GF-D8 (cell line): ENCODE data around the gene PIK3CD.

Experiments used
- DNase-seq: peaks from one replicate; lab custom pipeline; 2025; lab: John Stamatoyannopoulos, UW

PIK3CD gene

GRCh38 chr1:9651565-9652378, at the start of gene PIK3CD:
PIK3CD (plus strand) TSS chr1:9651731; CDS start chr1:9710456, 58,725 bp downstream.
- DNase-seq, result peak; percentile 62

- no peak for DNase-seq
Observed at GRCh38 chr1:9601942-9602793, 49.4 kb upstream of the PIK3CD start.

GRCh38 chr1:9602794-9603167, 48.8 kb upstream of the PIK3CD start:
- no peak for DNase-seq

- DNase-seq, result no peak
Observed at GRCh38 chr1:9603307-9603706, 48.2 kb upstream of the PIK3CD start.

GRCh38 chr1:9603766-9604753, 47.5 kb upstream of the PIK3CD start:
- DNase-seq, result no peak

GRCh38 chr1:9604836-9605235, 46.7 kb upstream of the PIK3CD start:
- DNase-seq, result no peak

- no peak for DNase-seq
Observed at GRCh38 chr1:9605946-9606455, 45.5 kb upstream of the PIK3CD start.

GRCh38 chr1:9606458-9606857, 45.1 kb upstream of the PIK3CD start:
- DNase-seq, result no peak

- DNase-seq, result no peak
Observed at GRCh38 chr1:9606948-9607347, 44.6 kb upstream of the PIK3CD start.

- DNase-seq, result no peak
Observed at GRCh38 chr1:9607352-9607751, 44.2 kb upstream of the PIK3CD start.

- DNase-seq, result no peak
Observed at GRCh38 chr1:9609998-9610397, 41.5 kb upstream of the PIK3CD start.

- DNase-seq, result no peak
Observed at GRCh38 chr1:9610548-9610947, 41.0 kb upstream of the PIK3CD start.

- no peak for DNase-seq
Observed at GRCh38 chr1:9611716-9612115, 39.8 kb upstream of the PIK3CD start.

GRCh38 chr1:9612162-9612845, 39.2 kb upstream of the PIK3CD start:
- DNase-seq, result no peak

- no peak for DNase-seq
Observed at GRCh38 chr1:9612871-9613624, 38.5 kb upstream of the PIK3CD start.

- no peak for DNase-seq
Observed at GRCh38 chr1:9613625-9614299, 37.8 kb upstream of the PIK3CD start.

- DNase-seq, result no peak
Observed at GRCh38 chr1:9615316-9616063, 36.0 kb upstream of the PIK3CD start.

- DNase-seq, result no peak
Observed at GRCh38 chr1:9618909-9619679, 32.4 kb upstream of the PIK3CD start.
